Fibroblast of the aortic adventitia (primary cell): Measurements from ENCODE around the gene HSF4. TPM values are rescaled to one million over a fixed set of nuclear protein-coding genes. Genes with fewer than 3 reads are reported as not detected.

Experiments used
- DNase-seq: peaks from one replicate; pipeline ENCODE4 v3.0.0-alpha.2; 2010; ENCODE audit warnings: low read depth
- H3K4me3 ChIP-seq: 2 replicates; pipeline ENCODE4 v1.5.1; 2011; ENCODE audit warnings: low read depth, mild to moderate bottlenecking, control low read depth, low read length, moderate library complexity
- total RNA-seq: library from RNA; depleted of rRNA; stranded (reverse); fragments of >200 nt; gene quantifications from 2 replicates; pipeline ENCODE4 v1.2.3, GENCODE V29; 2012; ENCODE audit warnings: low replicate concordance
- TF ChIP-seq, protein P1 (sequence below): IDR thresholded peaks from 2 replicates; pipeline ENCODE4 v1.5.1; 2011; ENCODE audit warnings: mild to moderate bottlenecking, low read length, control low read depth, inconsistent platforms; ENCODE audit not compliant: insufficient read depth

The HSF4 gene
- total RNA-seq, 1 donor = 6.4 TPM

DNA sequence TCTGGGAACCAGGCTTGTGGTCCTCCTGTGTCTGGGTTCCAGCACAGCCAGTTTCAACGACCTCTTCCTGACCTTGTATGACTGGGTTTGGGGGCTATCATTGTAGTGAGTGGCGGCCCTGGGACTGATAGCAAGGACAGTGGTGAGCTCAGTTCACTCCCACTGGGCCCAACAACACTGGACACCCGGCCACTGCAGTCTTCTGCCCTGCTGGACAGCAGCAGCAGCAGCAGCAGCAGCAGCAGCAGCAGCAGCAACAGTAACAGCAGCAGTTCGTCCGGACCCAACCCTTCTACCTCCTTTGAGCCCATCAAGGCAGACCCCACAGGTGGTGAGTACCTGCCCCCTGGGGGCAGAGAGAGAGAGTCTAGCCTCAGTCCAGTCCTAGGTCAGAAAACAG, 31.1 kb downstream of the HSF4 start:
- no peak for DNase-seq
- no peak overlapping the region for H3K4me3 ChIP-seq
- TF ChIP-seq, protein P1, sequence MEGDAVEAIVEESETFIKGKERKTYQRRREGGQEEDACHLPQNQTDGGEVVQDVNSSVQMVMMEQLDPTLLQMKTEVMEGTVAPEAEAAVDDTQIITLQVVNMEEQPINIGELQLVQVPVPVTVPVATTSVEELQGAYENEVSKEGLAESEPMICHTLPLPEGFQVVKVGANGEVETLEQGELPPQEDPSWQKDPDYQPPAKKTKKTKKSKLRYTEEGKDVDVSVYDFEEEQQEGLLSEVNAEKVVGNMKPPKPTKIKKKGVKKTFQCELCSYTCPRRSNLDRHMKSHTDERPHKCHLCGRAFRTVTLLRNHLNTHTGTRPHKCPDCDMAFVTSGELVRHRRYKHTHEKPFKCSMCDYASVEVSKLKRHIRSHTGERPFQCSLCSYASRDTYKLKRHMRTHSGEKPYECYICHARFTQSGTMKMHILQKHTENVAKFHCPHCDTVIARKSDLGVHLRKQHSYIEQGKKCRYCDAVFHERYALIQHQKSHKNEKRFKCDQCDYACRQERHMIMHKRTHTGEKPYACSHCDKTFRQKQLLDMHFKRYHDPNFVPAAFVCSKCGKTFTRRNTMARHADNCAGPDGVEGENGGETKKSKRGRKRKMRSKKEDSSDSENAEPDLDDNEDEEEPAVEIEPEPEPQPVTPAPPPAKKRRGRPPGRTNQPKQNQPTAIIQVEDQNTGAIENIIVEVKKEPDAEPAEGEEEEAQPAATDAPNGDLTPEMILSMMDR = no peak

DNA sequence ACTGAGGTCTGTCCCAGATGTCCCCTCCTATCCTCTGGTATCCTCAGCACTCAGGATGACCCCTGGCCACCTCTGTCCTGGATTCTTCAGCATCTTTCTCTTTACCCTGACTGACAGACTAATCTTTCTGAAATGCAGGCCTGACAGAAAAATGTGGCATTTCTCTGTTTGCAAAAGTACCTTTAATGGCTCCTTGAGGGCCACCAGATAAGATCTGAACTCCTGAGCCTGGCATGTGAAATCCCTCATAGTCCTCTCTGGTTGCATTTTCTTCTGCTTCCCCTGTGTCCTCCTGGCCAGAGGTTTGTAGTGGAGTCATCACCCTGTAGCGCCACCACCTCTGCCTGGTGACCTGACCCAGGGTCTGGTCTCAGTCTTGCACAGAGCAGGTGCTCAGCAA, 32.3 kb downstream of the HSF4 start:
- no peak overlapping the region for H3K4me3 ChIP-seq
- TF ChIP-seq, protein P1 = no peak
- DNase-seq = no peak

DNA sequence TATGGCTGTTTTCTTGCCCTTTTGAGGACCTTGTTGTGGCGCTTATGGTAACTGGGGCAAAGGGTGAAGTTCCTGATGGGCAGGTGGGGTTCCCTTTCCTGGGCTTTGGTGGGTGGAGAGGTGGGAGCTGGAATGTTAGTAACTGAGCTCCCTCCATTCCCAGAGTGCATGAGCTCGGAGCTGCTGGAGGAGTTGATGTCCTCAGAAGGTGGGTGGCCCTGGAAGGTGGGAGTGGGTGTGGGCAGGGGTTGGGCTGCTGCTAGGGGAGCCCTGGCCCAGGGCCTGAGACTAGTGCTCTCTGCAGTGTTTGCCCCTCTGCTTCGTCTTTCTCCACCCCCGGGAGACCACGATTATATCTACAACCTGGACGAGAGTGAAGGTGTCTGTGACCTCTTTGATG, 33.2 kb downstream of the HSF4 start:
- H3K4me3 ChIP-seq = no peak overlapping the region
- TF ChIP-seq, protein P1 = no peak
- DNase-seq = no peak

DNA sequence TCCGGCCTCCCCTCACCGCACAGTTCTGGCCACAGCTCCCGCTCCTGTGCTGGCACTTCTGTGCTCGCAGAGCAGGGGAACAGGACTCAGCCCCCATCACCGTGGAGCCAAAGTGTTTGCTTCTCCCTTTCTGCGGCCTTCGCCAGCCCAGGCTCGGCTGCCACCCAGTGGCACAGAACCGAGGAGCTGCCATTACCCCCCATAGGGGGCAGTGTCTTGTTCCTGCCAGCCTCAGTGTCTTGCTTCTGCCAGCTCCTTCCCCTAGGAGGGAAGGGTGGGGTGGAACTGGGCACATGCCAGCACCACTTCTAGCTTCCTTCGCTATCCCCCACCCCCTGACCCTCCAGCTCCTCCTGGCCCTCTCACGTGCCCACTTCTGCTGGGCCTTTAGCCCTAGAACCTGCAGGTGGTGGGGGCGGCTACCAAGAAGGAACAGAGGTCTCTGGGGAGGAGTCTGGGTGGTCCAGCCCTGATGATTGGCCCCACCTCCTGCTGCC, 33.7 kb downstream of the HSF4 start:
- TF ChIP-seq, protein P1 = peak; percentile 63
- peak; percentile 49 for DNase-seq
- no peak overlapping the region for H3K4me3 ChIP-seq

DNA sequence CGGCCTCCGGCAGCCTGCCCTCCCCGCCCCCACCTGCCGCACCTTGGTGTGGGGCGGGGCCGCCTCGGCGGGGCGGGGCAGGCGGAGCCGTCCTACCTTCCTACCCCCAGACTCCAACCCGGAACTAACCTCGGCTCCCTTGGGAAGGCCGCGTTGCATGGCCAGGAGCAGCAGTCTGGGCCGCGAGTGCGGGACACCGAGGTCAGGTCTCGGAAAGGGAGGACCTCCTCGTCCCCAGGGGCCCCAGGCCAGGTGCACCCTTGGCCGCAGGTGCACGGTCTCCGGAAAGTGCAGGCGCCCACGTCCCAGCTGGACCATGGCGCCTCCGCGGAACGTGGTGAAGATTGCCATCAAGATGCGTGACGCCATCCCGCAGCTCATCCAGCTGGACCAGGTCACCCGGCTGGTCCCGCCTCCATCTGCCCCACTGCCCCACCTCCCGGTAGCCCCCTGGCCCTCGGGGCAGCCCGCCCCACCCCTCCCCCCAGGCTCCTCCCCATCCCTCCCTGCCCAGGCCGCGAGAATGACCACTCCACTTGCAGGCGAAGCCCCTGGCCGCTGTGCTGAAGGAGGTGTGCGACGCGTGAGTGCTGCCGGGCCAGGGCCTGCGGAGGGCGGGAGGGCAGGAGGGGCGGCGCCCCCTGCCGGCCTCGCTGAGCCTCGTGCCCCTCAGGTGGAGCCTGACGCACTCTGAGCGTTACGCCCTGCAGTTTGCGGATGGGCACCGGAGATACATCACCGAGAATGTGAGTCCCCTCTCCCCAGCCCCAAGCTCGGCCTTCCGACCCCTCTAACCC, 34.7 kb downstream of the HSF4 start, which contains the start of gene ELMO3:
Gene ELMO3 (plus strand): TSS at position 121 of the 797 bp plus-strand sequence. CDS start 196 bp downstream, at position 317.
- no peak for DNase-seq
- no peak within 1 kb of the TSS for H3K4me3 ChIP-seq
- TF ChIP-seq, protein P1 = peak; percentile 39

DNA sequence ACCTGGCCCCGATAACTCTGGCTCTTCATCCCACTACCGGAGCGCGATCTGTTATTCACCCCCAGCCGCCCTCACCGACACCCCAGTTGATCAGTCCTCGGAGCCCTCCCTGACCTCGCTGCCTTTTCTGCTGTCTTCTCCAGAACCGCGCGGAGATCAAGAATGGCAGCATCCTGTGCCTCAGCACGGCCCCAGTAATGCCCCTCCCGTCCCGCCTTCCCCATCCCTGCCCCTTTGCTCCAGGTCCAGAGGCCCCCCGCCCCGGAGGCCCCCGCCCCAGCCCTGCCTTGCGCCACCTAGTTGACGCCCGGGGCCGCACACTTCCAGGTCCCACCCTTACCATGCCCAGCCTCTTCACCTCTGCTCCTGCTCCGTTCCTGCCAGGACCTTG, 35.3 kb downstream of the HSF4 start:
- no peak for DNase-seq
- TF ChIP-seq, protein P1 = no peak
- H3K4me3 ChIP-seq = no peak overlapping the region
